Large intestine (tissue), 3 donors: ENCODE measurements around the gene CHD6. TPM values are rescaled to one million over a fixed set of nuclear protein-coding genes. Genes with fewer than 3 reads are reported as not detected.
A peak's percentile ranks its signal among the peaks of the same experiment; 100 is the strongest.

Experiments
- DNase-seq, 2 donors: peaks; one replicate each; pipeline versions ENCODE4 v3.0.0 to v3.0.0-alpha.2; 2013
- H3K27ac ChIP-seq: one replicate; pipeline ENCODE4 v1.5.1; 2013; ENCODE audit warnings: low read length
- H3K27me3 ChIP-seq: 2 replicates; pipeline ENCODE4 v1.6.1; 2013; ENCODE audit warnings: low read length; ENCODE audit not compliant: control insufficient read depth, insufficient read depth
- H3K36me3 ChIP-seq: 2 replicates; pipeline ENCODE4 v1.6.1; 2013; ENCODE audit warnings: low read length; ENCODE audit not compliant: control insufficient read depth, insufficient read depth
- H3K4me1 ChIP-seq: one replicate; pipeline ENCODE4 v1.6.1; 2013; ENCODE audit warnings: low read length; ENCODE audit not compliant: control insufficient read depth, insufficient read depth
- H3K4me3 ChIP-seq: one replicate; pipeline ENCODE4 v1.5.1; 2013; ENCODE audit warnings: low read length
- H3K9me3 ChIP-seq: one replicate; pipeline ENCODE4 v1.6.1; 2013; ENCODE audit warnings: mild to moderate bottlenecking, low read depth, low read length, moderate library complexity; ENCODE audit not compliant: control insufficient read depth
- WGBS: methylation state at CpG from one replicate; pipeline ENCODE4 v1.1.5; 2013; ENCODE audit warnings: low lambda C conversion rate; ENCODE audit not compliant: insufficient coverage; 5-methylcytosine and 5-hydroxymethylcytosine counted together
- polyA plus RNA-seq: library from polyadenylated mRNA; unstranded; fragments of 120-200 nt; gene quantifications from one replicate; pipeline ENCODE4 v1.2.1, GENCODE V29; 2013

CHD6 gene
- polyA plus RNA-seq, 1 donor, result 24.0 TPM

DNA sequence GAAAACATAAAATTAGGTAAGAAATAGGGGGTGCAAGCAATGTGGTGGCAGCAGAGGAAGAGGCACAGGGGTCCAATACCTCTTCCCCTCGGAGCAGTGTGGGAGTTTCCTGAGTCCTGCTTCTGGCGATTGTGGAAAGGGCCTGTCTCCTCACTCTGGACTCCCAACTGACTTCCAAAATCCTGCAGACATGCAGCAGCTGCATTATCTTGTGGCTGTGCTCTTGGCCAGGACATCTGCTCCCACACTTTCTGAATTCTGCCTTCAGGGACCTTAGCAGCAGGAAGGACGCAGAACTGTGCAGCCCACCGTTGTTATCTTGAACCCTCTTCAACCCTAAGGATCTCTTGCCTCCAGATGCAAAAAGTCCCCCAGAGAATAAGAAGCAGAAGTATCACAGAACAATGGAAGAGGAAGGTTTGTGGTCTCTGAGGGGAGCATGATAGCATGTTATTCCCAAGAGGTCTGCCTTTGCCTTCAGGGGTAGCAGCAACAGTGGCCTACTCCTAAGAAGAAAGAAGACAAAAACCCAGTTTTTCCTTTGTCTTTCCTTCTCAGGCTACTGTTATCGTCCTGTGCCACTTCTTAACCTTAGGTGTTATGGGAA, 149.1 kb downstream of the CHD6 start:
- peaks cover 58% of the 10 kb centered on the region for H3K36me3 ChIP-seq
- no peaks in the 10 kb centered on the region for H3K4me1 ChIP-seq

DNA sequence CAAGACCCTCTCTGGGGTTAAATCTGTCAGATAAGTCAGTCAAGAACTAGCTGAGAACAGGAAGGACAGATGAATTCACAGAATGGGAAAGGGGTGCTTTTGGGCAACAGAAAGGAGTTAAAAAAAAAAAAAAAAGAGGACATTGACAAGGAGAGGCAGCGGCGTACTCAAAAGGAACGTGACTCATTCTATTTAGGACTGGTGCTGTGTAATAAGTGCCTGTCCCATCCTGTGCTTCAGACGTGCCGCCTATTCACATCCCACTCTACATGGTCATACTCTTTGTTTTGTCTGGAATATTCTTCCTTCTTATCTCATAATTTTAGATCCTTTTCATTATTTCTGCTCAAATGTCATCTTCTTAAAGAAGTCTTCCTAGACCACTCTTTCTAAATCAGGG, 150.5 kb downstream of the CHD6 start:
- Histone ChIP-seq H3K4me3 (no peak overlapping the region), H3K36me3 (peaks cover 50% of the 10 kb centered on the region), H3K27me3 (no peaks in the 10 kb centered on the region), H3K27ac (no peak overlapping the region), H3K4me1 (no peaks in the 10 kb centered on the region), H3K9me3 (no peaks in the 10 kb centered on the region)
- DNase-seq, result no peak
- 100% methylated on average over 2 of the region's 5 CpGs for WGBS

More for the DNA sequence above, 149.1 kb downstream of the CHD6 start:
- Histone ChIP-seq H3K27ac (no peak overlapping the region), H3K27me3 (no peaks in the 10 kb centered on the region), H3K4me3 (no peak overlapping the region), H3K9me3 (no peaks in the 10 kb centered on the region)
- DNase-seq, result no peak
- no CpG with 5 or more reads among the region's 5 CpGs for WGBS

DNA sequence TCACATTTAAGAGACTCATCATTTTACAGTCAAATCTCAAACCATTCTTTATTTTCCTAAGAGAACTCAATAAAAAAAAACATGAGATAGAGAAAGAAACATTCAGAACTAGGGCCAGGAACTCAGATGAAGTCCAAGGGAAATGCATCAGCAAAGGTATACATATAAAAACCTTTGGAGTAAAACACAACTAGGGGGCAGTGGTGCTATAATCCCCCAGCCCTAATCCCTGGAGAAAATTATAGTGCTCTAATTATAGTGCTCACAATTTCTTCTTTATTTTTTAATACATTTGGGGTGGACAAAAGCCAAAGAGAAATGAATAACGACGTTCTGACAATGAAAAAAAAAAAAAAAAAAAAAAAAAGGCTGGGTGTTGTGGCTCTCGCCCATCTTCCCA, 151.0 kb downstream of the CHD6 start:
- no peaks in the 10 kb centered on the region for H3K27me3 ChIP-seq
- peaks cover 46% of the 10 kb centered on the region for H3K36me3 ChIP-seq
- H3K27ac ChIP-seq, result no peak overlapping the region
- no peaks in the 10 kb centered on the region for H3K4me1 ChIP-seq
- no CpG with 5 or more reads among the region's 3 CpGs for WGBS
- H3K4me3 ChIP-seq, result no peak overlapping the region
- H3K9me3 ChIP-seq, result no peaks in the 10 kb centered on the region
- no peak for DNase-seq

DNA sequence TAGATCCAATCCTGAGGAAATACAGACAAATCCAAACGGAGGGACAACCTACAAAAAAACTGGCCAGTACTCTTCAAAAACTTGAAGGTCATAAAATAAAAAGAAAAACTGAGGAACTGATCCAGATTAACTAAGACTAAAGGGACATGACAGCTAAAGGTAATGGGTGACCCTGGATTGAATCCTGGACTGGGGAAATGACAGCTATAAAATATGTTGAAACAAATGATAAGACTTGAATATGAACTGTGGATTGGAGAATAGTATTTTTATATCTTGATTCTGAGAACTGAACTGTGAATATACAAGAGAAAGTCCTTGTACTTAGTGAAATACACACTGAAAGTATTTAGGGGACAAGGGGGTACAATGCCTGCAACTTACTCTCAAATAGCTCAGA, 154.6 kb downstream of the CHD6 start:
- Histone ChIP-seq H3K27ac (no peak overlapping the region), H3K4me1 (peaks cover 25% of the 10 kb centered on the region), H3K9me3 (no peaks in the 10 kb centered on the region), H3K27me3 (no peaks in the 10 kb centered on the region), H3K4me3 (no peak overlapping the region), H3K36me3 (peaks cover 25% of the 10 kb centered on the region)
- no CpG with 5 or more reads among the region's 1 CpG for WGBS
- DNase-seq, result peak; percentile 22 to 59

DNA sequence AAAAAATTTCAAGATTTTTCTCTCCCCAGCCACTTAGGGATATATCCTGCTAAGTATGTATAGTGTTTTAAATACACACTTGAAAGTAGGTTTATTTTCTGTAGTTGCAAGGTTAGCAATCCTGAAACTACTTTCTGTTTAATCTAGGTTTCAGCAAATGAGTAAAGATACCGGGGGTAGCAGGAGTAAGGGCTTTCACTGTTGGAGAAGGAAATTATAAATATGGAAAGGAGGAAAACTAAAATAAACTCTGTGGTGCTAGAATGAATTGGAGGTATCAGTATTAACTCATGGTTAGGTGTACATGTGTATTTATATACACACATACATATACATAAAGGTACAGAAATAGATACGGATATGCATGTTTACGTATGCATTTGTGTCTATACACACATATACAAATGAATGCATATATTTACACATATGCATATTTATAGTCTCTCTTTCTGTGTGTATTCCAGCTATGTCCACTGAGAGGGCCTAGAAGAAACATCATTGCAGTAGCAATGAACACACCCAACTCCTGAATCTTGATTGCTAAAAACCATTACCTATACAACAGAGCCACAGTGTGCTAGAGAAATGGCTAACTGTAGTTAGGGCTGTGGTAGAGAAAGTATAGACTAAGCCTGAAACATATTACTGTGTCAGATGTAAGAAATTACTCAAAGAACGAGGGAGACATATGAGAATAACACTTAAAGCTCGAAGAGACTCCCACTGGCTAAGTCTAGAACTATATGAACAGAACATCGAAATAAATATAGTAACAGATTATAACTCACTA, 155.6 kb downstream of the CHD6 start:
- no peaks in the 10 kb centered on the region for H3K27me3 ChIP-seq
- no peak overlapping the region for H3K27ac ChIP-seq
- no peak overlapping the region for H3K4me3 ChIP-seq
- H3K36me3 ChIP-seq, result peaks cover 23% of the 10 kb centered on the region
- DNase-seq, result no peak
- 93% methylated on average over 4 of the region's 6 CpGs for WGBS
- H3K4me1 ChIP-seq, result peaks cover 25% of the 10 kb centered on the region
- H3K9me3 ChIP-seq, result no peaks in the 10 kb centered on the region

DNA sequence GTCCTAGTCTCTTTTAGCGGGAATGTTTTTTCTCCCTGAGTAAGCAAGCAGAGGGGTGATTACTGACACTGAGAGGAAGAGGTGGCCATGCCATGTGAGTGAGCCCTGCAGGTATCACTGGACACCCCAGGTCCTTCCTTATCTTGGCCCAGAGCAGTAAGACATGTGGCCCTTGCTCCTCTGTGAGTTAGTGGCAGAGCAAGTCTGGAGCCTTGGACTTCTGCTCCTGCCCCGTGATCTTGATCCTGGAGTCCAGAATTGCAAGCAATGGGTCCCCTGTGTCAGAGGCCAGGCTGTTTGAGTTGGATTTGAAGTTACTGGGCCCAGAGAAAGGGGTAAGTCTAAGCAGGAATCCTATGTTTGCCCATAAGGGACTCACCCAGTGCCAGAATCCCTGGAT, 159.4 kb downstream of the CHD6 start:
- 86% methylated on average over 1 of the region's 2 CpGs for WGBS
- H3K4me1 ChIP-seq, result peaks cover 37% of the 10 kb centered on the region
- peaks cover 33% of the 10 kb centered on the region for H3K36me3 ChIP-seq
- DNase-seq, result peak; percentile 74 to 83
- H3K27me3 ChIP-seq, result no peaks in the 10 kb centered on the region
- H3K27ac ChIP-seq, result peak overlapping the region; percentile 79
- no peaks in the 10 kb centered on the region for H3K9me3 ChIP-seq
- no peak overlapping the region for H3K4me3 ChIP-seq

DNA sequence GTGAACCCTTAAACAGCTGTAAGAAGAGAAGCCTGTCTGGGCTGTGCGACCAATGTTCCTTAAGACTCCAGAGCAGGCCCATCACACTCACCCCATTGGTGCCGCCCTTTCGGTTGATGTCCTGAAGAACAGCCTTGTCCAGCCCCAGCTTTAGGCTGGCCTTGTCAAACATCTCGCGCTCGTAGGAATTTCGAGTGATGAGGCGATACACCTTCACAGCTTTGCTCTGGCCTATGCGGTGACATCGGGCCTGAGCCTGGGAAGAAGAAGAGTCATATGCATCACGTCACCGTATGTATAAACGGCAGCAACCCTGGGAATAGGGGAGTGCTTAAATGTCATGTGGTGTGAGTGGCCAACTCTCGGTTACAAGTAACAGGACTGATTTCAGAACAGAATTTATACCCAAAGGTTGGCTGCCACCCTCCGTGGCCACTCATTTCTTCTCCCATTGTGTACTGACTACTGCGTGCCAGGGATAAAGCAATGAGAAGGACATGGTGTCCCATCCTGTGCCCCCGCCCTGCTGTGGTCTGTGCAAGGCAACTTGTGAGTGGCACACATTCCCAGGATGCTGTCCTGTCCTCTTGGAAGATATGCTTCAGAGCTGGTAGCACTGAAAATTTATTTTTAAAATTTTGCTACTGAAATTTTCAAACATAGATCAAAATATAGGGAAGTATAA, 160.9 kb downstream of the CHD6 start:
- WGBS, result no CpG with 5 or more reads among the region's 17 CpGs
- H3K9me3 ChIP-seq, result no peaks in the 10 kb centered on the region
- DNase-seq, result no peak
- H3K36me3 ChIP-seq, result peaks cover 48% of the 10 kb centered on the region
- H3K4me3 ChIP-seq, result no peak overlapping the region
- H3K27me3 ChIP-seq, result no peaks in the 10 kb centered on the region
- peak overlapping the region; percentile 34 for H3K27ac ChIP-seq
- peaks cover 44% of the 10 kb centered on the region for H3K4me1 ChIP-seq

DNA sequence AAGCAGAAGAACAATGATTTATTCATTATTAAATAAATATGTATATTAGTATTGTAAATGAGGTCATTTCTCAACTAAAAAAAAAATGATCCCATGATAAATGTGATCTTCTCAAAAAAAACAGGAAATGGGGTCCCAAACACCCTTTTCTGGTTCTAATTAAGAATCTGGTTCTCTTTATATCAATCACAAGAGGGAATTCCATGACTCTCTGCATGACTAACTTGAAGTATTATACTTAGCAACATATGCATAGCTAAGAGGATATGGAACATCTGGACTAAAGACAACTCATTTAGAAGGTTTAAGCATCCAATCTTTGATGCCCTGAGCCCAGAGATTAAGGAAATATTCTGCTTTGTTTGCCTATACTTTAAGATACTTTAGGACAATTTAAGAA, 161.8 kb downstream of the CHD6 start:
- Histone ChIP-seq H3K4me1 (peaks cover 38% of the 10 kb centered on the region), H3K27ac (no peak overlapping the region), H3K9me3 (no peaks in the 10 kb centered on the region), H3K36me3 (peaks cover 54% of the 10 kb centered on the region), H3K4me3 (no peak overlapping the region), H3K27me3 (no peaks in the 10 kb centered on the region)
- DNase-seq, result no peak

DNA sequence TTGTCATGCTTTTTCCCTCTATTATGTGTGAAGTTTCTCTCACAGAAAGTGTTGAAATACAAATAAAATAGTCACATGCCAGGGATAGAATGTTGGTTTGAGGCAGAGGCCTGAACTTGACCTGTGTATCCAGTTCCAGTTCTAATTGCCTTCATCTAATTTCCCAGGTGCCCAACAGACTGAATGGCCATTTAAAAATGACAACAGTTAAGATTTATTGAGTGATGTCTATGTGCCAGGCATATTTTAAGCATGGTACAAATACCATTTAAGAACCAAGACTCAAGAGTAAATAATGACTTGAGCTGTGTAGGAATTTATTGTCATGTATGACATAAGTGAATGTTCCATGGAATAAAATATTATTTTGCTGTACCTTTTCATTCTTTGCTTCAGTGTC, 163.9 kb downstream of the CHD6 start:
- peaks cover 62% of the 10 kb centered on the region for H3K36me3 ChIP-seq
- H3K4me3 ChIP-seq, result no peak overlapping the region
- no peaks in the 10 kb centered on the region for H3K9me3 ChIP-seq
- no peaks in the 10 kb centered on the region for H3K27me3 ChIP-seq
- no peak for DNase-seq
- H3K4me1 ChIP-seq, result peaks cover 28% of the 10 kb centered on the region
- peak overlapping the region; percentile 88 for H3K27ac ChIP-seq

DNA sequence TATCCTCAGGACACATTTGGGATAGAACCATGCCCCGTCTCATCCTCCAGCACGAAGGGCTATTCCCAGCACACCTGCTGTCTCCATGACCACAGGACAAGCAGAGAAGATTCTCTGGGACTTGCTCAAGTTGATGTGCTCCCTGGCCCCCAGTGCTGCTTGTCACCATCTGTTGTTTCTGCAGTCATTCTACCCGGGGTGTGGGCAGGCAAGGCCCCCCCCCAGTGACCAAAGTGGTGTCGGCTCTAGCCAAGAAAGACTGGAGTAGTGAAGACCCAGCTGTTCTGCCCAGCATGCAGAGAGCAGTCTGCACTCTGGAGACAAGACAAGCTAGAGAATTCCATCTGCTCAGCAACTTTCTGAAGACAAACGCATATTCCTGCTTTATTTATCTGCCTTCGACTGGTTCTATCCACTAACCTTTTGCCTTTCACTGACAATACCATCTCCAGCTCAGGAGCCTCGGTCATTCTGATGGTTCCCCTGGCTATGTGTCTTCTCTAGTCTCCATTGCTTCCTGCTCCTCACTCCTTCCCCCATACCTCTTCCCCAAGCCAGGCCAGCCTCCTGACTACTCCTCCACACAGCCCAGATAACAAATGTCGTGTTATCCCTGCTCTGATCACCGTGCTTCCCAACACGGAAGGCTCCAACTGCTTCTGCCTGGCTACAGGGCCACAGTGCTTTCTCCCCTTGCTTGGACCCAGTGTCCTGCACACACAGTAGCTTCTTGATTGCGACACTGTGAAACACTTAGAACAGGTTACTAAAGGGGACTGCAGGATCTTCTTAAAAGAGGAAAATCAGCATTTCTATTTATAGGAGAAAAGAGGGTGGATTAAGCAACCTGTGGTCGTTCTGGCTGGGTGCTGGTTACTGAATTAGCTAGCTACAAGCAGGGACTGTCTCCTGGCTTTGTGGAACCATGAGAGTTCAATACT, 164.9 kb downstream of the CHD6 start:
- Histone ChIP-seq H3K4me3 (no peak overlapping the region), H3K36me3 (peaks cover 65% of the 10 kb centered on the region), H3K9me3 (no peaks in the 10 kb centered on the region), H3K27ac (peak overlapping the region; percentile 88), H3K4me1 (peaks cover 24% of the 10 kb centered on the region), H3K27me3 (no peaks in the 10 kb centered on the region)
- WGBS, result 80% methylated on average over 5 of the region's 12 CpGs
- peak; percentile 57 to 75 for DNase-seq
